GM12801 (cell line): ENCODE data around the gene HSD11B1.

Experiments used
- CTCF ChIP-seq: IDR thresholded peaks from one replicate; pipeline ENCODE4 v1.5.1; 2011; ENCODE audit warnings: control low read depth; ENCODE audit not compliant: insufficient read length; ENCODE audit errors: extremely low read depth

Gene HSD11B1

GRCh38 chr1:209675565-209676154 lies 29.0 kb upstream of the HSD11B1 start:
- TF ChIP-seq CTCF: no peak

GRCh38 chr1:209678981-209679539 lies 25.6 kb upstream of the HSD11B1 start:
- TF ChIP-seq CTCF: no peak

GRCh38 chr1:209685821-209686220 lies 18.8 kb upstream of the HSD11B1 start:
- TF ChIP-seq CTCF: no peak

- TF ChIP-seq CTCF: no peak
Measured at GRCh38 chr1:209686322-209686721, 18.3 kb upstream of the HSD11B1 start.

- TF ChIP-seq CTCF: no peak
Measured at GRCh38 chr1:209688746-209689234, 15.9 kb upstream of the HSD11B1 start.

GRCh38 chr1:209689477-209689876 lies 15.2 kb upstream of the HSD11B1 start:
- no peak for TF ChIP-seq CTCF

- TF ChIP-seq CTCF: no peak
Measured at GRCh38 chr1:209691237-209691636, 13.4 kb upstream of the HSD11B1 start.
